ENCODE data around the gene NRG3. TPM values are rescaled to one million over a fixed set of nuclear protein-coding genes. Genes with fewer than 3 reads are reported as not detected.

The NRG3 gene
- total RNA-seq, 2 donors from 2014 or later: not detected

- H3K27me3 Mint-ChIP-seq: no peaks in the 10 kb centered on the region
- ATAC-seq: no peak
- H3K4me3 Mint-ChIP-seq: no peak overlapping the region
Measured at GRCh38 chr10:81949283-81949682, 74.3 kb downstream of the NRG3 start.

GRCh38 chr10:81950358-81950757 is 75.4 kb downstream of the NRG3 start:
- H3K36me3 Mint-ChIP-seq (ENCODE audit: low read depth): no peaks in the 10 kb centered on the region
- no peak for DNase-seq
- H3K27ac Mint-ChIP-seq: no peak overlapping the region
- peaks cover 4% of the 10 kb centered on the region for H3K9me3 ChIP-seq (ENCODE audit: control insufficient read depth, low read length, poor library complexity, severe bottlenecking)
- no peak for ATAC-seq
- no peaks in the 10 kb centered on the region for H3K4me1 Mint-ChIP-seq
- no peaks in the 10 kb centered on the region for H3K27me3 Mint-ChIP-seq
- H3K4me3 Mint-ChIP-seq: no peak overlapping the region

More at GRCh38 chr10:81949283-81949682, 74.3 kb downstream of the NRG3 start:
- DNase-seq: no peak
- no peaks in the 10 kb centered on the region for H3K4me1 Mint-ChIP-seq
- no peaks in the 10 kb centered on the region for H3K36me3 Mint-ChIP-seq (ENCODE audit: low read depth)
- peaks cover 4% of the 10 kb centered on the region for H3K9me3 ChIP-seq (ENCODE audit: control insufficient read depth, low read length, poor library complexity, severe bottlenecking)
- H3K27ac Mint-ChIP-seq: no peak overlapping the region

DNA sequence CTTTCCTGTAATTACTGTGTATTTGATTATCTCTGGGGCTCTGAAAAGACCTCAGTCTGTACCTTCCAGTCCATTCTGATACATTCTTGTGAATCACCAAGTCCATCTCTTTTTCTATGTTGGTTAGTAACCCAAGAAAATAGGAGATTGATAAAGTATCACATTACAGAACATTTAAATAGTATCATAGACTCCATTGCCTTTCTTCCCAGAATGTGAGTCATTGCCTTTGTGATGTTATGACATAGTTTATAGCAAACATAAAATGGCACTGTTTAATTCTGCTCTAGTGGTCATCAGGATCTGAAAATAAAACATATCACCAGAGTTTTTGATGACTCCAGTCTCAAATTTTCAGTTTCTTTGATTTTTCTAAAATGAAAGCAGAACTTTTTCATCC is 78.4 kb downstream of the NRG3 start:
- no peak for DNase-seq
- Mint-ChIP-seq H3K4me1 (no peaks in the 10 kb centered on the region), H3K36me3 (ENCODE audit: low read depth) (no peaks in the 10 kb centered on the region), H3K27ac (no peak overlapping the region), H3K27me3 (no peaks in the 10 kb centered on the region), H3K4me3 (no peak overlapping the region)
- H3K9me3 ChIP-seq (ENCODE audit: control insufficient read depth, low read length, poor library complexity, severe bottlenecking): no peaks in the 10 kb centered on the region
- no peak for ATAC-seq

DNA sequence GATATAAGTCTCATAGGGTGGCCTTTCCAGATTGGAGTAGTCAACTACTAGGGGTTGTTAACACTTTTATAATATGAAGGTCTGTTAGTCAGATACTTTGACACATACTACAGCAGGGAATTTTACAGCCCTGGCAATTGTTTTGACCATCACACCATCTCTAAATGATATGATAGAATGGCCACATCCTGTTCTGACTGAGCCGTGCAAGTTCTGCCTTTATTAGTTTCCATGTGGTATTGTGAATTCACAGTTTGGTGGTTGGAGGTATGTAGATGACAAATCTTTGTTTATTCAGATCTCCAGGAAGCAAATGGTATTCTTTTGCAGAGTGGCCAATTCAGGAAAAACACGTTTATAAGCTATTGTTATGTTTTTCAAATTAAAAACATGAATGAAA is 83.0 kb downstream of the NRG3 start:
- ATAC-seq (no peak), DNase-seq (no peak)
- no peaks in the 10 kb centered on the region for H3K9me3 ChIP-seq (ENCODE audit: control insufficient read depth, low read length, poor library complexity, severe bottlenecking)
- no peaks in the 10 kb centered on the region for H3K4me1 Mint-ChIP-seq
- no peaks in the 10 kb centered on the region for H3K36me3 Mint-ChIP-seq (ENCODE audit: low read depth)
- no peaks in the 10 kb centered on the region for H3K27me3 Mint-ChIP-seq
- H3K27ac Mint-ChIP-seq: no peak overlapping the region
- no peak overlapping the region for H3K4me3 Mint-ChIP-seq

DNA sequence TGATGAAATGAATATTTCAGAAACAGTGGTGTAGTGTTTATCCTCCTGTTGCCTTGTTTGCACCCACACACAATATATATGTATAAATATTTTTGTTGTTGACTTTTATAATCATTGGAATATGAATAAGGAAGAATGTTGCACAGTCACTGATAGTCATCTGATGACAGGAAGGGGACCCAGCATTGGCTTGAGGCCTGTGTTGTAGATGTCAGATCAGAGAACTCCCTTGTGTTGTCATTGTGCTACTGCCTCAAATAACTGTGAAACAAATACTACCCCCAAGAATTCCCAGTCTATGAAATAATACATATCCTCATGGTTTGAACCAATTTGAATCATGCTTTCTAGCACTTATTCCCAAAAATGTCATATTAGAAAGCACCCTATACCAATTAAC is 84.0 kb downstream of the NRG3 start:
- no peaks in the 10 kb centered on the region for H3K27me3 Mint-ChIP-seq
- no peak overlapping the region for H3K4me3 Mint-ChIP-seq
- no peaks in the 10 kb centered on the region for H3K4me1 Mint-ChIP-seq

DNA sequence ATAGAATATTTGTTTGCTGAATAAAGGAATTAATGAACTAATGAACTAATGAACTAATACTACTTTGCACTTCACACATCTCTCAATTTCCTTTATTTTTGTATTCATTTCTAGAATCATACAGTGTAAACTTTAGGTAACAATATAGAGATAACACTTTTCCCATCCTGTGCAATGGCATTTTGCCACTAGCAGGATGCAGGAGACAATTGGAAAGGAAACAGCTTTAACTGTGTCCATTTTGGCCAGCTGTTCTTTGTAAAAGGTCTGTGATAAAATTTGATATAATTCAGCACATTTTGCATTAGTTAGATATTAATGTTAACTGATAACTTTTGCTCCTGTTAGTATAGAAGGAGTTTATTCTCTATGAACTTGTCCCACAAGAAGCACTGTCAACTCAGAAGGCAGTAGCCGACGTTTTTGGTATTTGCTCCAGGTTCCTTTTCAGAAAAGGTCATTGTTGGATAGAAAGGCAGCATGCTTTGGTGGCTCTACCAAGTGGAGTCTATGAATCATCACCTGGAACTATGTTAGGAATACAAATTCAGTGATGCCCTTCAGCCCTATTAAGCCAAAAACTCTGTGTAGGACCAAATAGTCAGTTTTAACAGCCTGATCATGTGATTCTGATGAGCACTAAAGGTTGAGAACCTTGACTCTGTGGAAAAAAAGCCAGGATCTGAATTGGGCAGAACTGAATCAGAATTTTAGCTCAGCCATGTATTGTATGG is 86.6 kb downstream of the NRG3 start:
- ATAC-seq: no peak
- Mint-ChIP-seq H3K4me1 (no peaks in the 10 kb centered on the region), H3K27me3 (no peaks in the 10 kb centered on the region), H3K36me3 (ENCODE audit: low read depth) (no peaks in the 10 kb centered on the region), H3K4me3 (no peak overlapping the region), H3K27ac (no peak overlapping the region)
- H3K9me3 ChIP-seq (ENCODE audit: control insufficient read depth, low read length, poor library complexity, severe bottlenecking): no peaks in the 10 kb centered on the region
- no peak for DNase-seq

More for the DNA sequence above, 84.0 kb downstream of the NRG3 start:
- Mint-ChIP-seq H3K36me3 (ENCODE audit: low read depth) (no peaks in the 10 kb centered on the region), H3K27ac (no peak overlapping the region)
- DNase-seq: no peak
- no peak for ATAC-seq
- no peaks in the 10 kb centered on the region for H3K9me3 ChIP-seq (ENCODE audit: control insufficient read depth, low read length, poor library complexity, severe bottlenecking)

DNA sequence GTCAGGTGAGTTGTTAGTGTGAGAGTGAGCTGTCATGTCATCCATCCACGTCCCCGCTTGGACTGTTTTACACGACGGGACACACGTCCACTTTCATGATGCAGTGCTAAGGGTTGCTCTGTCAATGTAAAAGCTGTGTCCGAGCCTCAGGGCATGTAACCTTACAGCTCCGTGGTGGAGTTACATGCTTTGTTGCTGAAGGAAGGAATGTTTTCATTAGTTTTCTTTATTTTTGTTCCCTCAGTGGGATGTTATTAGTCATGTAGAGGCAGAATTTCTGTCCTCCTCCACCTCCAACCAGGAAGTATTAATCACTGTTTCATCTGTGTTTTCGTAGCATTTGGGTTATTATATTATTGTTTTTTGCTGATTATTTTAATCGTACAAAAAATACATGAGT is 88.6 kb downstream of the NRG3 start:
- Mint-ChIP-seq H3K27ac (no peak overlapping the region), H3K36me3 (ENCODE audit: low read depth) (no peaks in the 10 kb centered on the region), H3K4me1 (no peaks in the 10 kb centered on the region), H3K4me3 (no peak overlapping the region), H3K27me3 (no peaks in the 10 kb centered on the region)
- DNase-seq (no peak), ATAC-seq (no peak)
- no peaks in the 10 kb centered on the region for H3K9me3 ChIP-seq (ENCODE audit: control insufficient read depth, low read length, poor library complexity, severe bottlenecking)

- Mint-ChIP-seq H3K4me1 (no peaks in the 10 kb centered on the region), H3K4me3 (no peak overlapping the region), H3K36me3 (ENCODE audit: low read depth) (no peaks in the 10 kb centered on the region), H3K27me3 (no peaks in the 10 kb centered on the region), H3K27ac (no peak overlapping the region)
- H3K9me3 ChIP-seq (ENCODE audit: control insufficient read depth, low read length, poor library complexity, severe bottlenecking): no peaks in the 10 kb centered on the region
- DNase-seq: no peak
- no peak for ATAC-seq
Measured at GRCh38 chr10:81967716-81968115, 92.7 kb downstream of the NRG3 start.

DNA sequence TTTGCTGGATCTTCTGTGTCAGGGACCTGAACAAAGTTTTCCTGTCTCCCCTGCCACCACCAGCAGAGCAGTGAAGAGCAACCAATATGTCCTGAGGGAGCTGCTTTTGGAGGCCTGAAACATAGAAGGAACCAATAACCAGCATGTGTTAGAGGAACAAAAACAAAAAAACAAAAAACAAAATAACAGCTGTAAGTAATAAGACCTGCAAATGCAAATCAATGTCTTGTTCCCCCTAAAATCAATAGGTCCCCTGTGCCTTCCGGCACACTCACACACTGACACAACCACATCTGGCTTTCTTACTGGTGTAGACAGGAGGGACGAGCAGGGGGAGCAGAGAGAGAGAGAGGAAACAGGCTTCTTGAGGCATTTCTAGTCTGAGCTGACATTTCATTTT is 94.1 kb downstream of the NRG3 start:
- no peak for ATAC-seq
- H3K9me3 ChIP-seq (ENCODE audit: control insufficient read depth, low read length, poor library complexity, severe bottlenecking): no peaks in the 10 kb centered on the region
- H3K27ac Mint-ChIP-seq: no peak overlapping the region
- no peaks in the 10 kb centered on the region for H3K36me3 Mint-ChIP-seq (ENCODE audit: low read depth)
- no peaks in the 10 kb centered on the region for H3K4me1 Mint-ChIP-seq
- H3K27me3 Mint-ChIP-seq: no peaks in the 10 kb centered on the region
- no peak for DNase-seq
- H3K4me3 Mint-ChIP-seq: no peak overlapping the region

- H3K27me3 Mint-ChIP-seq: no peaks in the 10 kb centered on the region
- no peak for ATAC-seq
Measured at GRCh38 chr10:81978238-81978637, 103.2 kb downstream of the NRG3 start.

DNA sequence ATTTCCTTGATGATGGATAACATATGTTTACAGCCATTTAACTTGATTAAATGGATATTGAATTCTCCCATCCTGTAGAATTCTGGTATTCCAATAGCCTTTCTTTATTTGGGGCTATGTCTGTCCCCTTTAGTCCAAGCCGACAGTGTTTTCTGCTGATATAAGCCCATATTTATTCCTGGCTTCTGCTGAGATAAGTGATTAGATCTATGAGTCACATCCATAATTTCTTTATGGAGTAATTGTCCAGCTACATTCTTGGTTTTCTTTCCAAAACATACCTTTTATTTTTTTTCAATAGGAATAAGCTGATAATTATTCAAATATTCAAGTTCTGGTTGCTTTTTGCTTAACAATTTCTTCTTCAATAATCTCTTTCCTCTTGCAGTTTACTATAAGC is 106.7 kb downstream of the NRG3 start:
- Mint-ChIP-seq H3K36me3 (ENCODE audit: low read depth) (no peaks in the 10 kb centered on the region), H3K27ac (no peak overlapping the region), H3K4me1 (no peaks in the 10 kb centered on the region), H3K27me3 (no peaks in the 10 kb centered on the region), H3K4me3 (no peak overlapping the region)
- DNase-seq (no peak), ATAC-seq (no peak)
- no peaks in the 10 kb centered on the region for H3K9me3 ChIP-seq (ENCODE audit: control insufficient read depth, low read length, poor library complexity, severe bottlenecking)

More at GRCh38 chr10:81978238-81978637, 103.2 kb downstream of the NRG3 start:
- Mint-ChIP-seq H3K36me3 (ENCODE audit: low read depth) (no peaks in the 10 kb centered on the region), H3K27ac (no peak overlapping the region), H3K4me1 (no peaks in the 10 kb centered on the region), H3K4me3 (no peak overlapping the region)
- H3K9me3 ChIP-seq (ENCODE audit: control insufficient read depth, low read length, poor library complexity, severe bottlenecking): no peaks in the 10 kb centered on the region
- DNase-seq: no peak

DNA sequence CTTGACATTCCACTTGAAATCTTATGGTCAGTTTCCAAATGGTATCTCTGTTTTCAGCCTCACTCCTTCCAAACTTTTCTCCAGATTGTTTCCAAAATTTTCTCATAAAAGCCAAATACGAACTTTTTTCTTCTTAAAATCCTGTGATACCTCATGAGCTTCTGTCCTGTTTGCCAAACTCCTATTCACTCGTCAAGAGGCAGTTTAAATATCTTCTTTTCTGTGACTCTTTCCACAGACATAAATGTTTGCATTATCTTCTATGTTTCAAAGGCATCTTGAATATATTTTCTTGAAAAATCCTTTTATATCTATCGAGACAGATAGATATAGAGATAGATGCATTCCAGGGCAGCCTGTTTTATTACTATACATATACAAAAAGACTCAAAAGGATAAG is 109.4 kb downstream of the NRG3 start:
- Mint-ChIP-seq H3K4me3 (no peak overlapping the region), H3K27ac (no peak overlapping the region), H3K4me1 (no peaks in the 10 kb centered on the region), H3K36me3 (ENCODE audit: low read depth) (no peaks in the 10 kb centered on the region), H3K27me3 (no peaks in the 10 kb centered on the region)
- DNase-seq (no peak), ATAC-seq (no peak)
- H3K9me3 ChIP-seq (ENCODE audit: control insufficient read depth, low read length, poor library complexity, severe bottlenecking): no peaks in the 10 kb centered on the region

DNA sequence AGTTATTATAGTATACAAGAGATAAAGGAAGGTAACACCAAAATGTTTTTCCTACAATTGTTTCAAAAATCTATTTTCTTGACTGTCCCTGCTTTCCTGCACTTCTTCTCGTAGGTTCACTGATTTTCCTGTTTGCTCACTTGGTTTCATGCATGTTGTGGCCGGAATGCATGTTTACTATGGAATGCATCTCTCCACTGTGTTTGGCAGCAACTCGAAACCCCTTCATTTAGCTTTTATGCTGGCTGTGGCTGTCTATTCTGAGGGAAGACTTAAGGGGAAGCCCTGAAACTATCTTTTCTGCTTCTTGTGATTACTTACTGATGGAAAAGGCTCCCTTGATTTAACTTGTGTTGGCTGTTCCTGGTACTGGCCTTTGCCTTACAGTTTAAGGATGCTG is 120.3 kb downstream of the NRG3 start:
- ATAC-seq (no peak), DNase-seq (no peak)
- no peak overlapping the region for H3K4me3 Mint-ChIP-seq
- H3K36me3 Mint-ChIP-seq (ENCODE audit: low read depth): no peaks in the 10 kb centered on the region
- no peaks in the 10 kb centered on the region for H3K9me3 ChIP-seq (ENCODE audit: control insufficient read depth, low read length, poor library complexity, severe bottlenecking)
- H3K27ac Mint-ChIP-seq: no peak overlapping the region
- H3K4me1 Mint-ChIP-seq: no peaks in the 10 kb centered on the region
- no peaks in the 10 kb centered on the region for H3K27me3 Mint-ChIP-seq

DNA sequence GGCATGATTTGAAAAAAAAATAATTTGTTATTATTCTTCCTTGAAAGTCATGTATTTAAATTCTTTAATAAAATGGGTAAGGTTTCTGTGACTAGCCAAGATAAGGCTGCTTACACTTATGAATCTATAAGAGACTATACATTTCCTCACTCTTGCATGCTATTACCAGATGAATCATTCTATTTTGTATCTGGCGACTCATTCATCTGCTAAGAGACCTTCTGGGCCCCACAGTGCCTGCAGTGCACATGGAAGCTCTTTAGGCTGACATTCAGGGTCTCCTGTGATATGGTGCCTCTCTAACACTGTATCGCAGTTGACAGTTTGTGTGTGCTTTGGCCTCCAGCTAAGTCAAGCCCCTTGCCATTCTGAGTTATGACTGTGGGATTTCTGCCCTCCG is 121.9 kb downstream of the NRG3 start:
- no peak overlapping the region for H3K27ac Mint-ChIP-seq
- H3K9me3 ChIP-seq (ENCODE audit: control insufficient read depth, low read length, poor library complexity, severe bottlenecking): no peaks in the 10 kb centered on the region
- H3K36me3 Mint-ChIP-seq (ENCODE audit: low read depth): no peaks in the 10 kb centered on the region
- ATAC-seq: no peak
- no peak overlapping the region for H3K4me3 Mint-ChIP-seq
- no peaks in the 10 kb centered on the region for H3K27me3 Mint-ChIP-seq
- DNase-seq: no peak
- no peaks in the 10 kb centered on the region for H3K4me1 Mint-ChIP-seq

Data from T-helper 17 cell (primary cell).